GM10248 (cell line): ENCODE results near the gene ARHGEF7.

Experiments used
- CTCF ChIA-PET: fragments of 300-600 bp; sonication (Branson Sonifier 250); formaldehyde crosslinking; extraction: SDS; loops from one replicate; lab custom pipeline; 2021; ENCODE audit warnings: antibody characterized with exemption; lab: Yijun Ruan, JAX
- POLR2A ChIA-PET: fragments of 350-650 bp; sonication (Branson Sonifier 250); formaldehyde crosslinking; extraction: SDS; loops from one replicate; lab custom pipeline; 2020; ENCODE audit warnings: antibody characterized with exemption; lab: Yijun Ruan, JAX
- DNase-seq: peaks from one replicate; pipeline ENCODE4 v3.0.0; 2012; ENCODE audit errors: extremely low spot score
- CTCF ChIP-seq: IDR thresholded peaks from 2 replicates; pipeline ENCODE4 v1.5.1; 2012; ENCODE audit warnings: mild to moderate bottlenecking, low read depth; ENCODE audit errors: extremely low read depth, missing control alignments, control extremely low read depth

Gene ARHGEF7

GRCh38 chr13:111283991-111284390 is 168.9 kb downstream of the ARHGEF7 start:
- ChIA-PET CTCF (interaction anchor here (1.5 kb wide), 1 partner anchor 216 kb away, joined by 3 read pairs; no protein-coding TSS in a partner anchor), POLR2A (no interaction called here)
- DNase-seq: no peak
- no peak for TF ChIP-seq CTCF

- no peak for TF ChIP-seq CTCF
- DNase-seq: no peak
- CTCF ChIA-PET: interaction anchor here (1.0 to 1.5 kb wide), 4 partner anchors 9 to 216 kb away, joined by 3 to 4 read pairs (median 3); no protein-coding TSS in a partner anchor
- POLR2A ChIA-PET: no interaction called here
Measured at GRCh38 chr13:111284565-111284964, 169.5 kb downstream of the ARHGEF7 start.

- ChIA-PET CTCF (interaction anchor here (1.0 to 1.7 kb wide), 3 partner anchors 9 to 19 kb away, joined by 3 to 5 read pairs (median 3); no protein-coding TSS in a partner anchor), POLR2A (no interaction called here)
- DNase-seq: no peak
- TF ChIP-seq CTCF: no peak
Measured at GRCh38 chr13:111286162-111286561, 171.1 kb downstream of the ARHGEF7 start.

GRCh38 chr13:111286749-111287148 is 171.6 kb downstream of the ARHGEF7 start:
- ChIA-PET CTCF (interaction anchor here (1.0 to 1.7 kb wide), 3 partner anchors 10 to 14 kb away, joined by 3 to 5 read pairs (median 3); no protein-coding TSS in a partner anchor), POLR2A (no interaction called here)
- no peak for TF ChIP-seq CTCF
- no peak for DNase-seq

GRCh38 chr13:111287201-111287600 is 172.1 kb downstream of the ARHGEF7 start:
- CTCF ChIA-PET: interaction anchor here (1.0 to 1.7 kb wide), 3 partner anchors 10 to 14 kb away, joined by 3 to 5 read pairs (median 3); no protein-coding TSS in a partner anchor
- DNase-seq: no peak
- POLR2A ChIA-PET: no interaction called here
- TF ChIP-seq CTCF: no peak

GRCh38 chr13:111288276-111288675 is 173.2 kb downstream of the ARHGEF7 start:
- ChIA-PET POLR2A (no interaction called here), CTCF (no interaction called here)

More at GRCh38 chr13:111288276-111288675, 173.2 kb downstream of the ARHGEF7 start:
- no peak for DNase-seq
- no peak for TF ChIP-seq CTCF
